ENCODE measurements around the gene CCDC185.
"Not testable (repeated sequence)": the region's sequence is repeated elsewhere in the genome, so short reads cannot be mapped to it uniquely, and the experiment has no call there.

Gene CCDC185

GRCh38 chr1:223394706-223395105, 1.5 kb downstream of the CCDC185 start:
- TF ChIP-seq CTCF (IDR thresholded peaks at IDR 0.05; ENCODE audit: extremely low read depth, missing control alignments): no peak
- DNase-seq (ENCODE audit: low spot score): no peak

DNA sequence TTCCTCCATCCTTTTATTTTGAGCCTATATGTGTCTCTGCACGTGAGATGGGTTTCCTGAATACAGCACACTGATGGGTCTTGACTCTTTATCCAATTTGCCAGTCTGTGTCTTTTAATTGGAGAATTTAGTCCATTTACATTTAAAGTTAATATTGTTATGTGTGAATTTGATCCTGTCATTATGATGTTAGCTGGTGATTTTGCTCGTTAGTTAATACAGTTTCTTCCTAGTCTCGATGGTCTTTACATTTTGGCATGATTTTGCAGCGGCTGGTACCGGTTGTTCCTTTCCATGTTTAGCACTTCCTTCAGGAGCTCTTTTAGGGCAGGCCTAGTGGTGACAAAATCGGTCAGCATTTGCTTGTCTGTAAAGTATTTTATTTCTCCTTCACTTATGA, 6.2 kb downstream of the CCDC185 start:
- not testable (repeated sequence) for DNase-seq (ENCODE audit: low spot score)

DNA sequence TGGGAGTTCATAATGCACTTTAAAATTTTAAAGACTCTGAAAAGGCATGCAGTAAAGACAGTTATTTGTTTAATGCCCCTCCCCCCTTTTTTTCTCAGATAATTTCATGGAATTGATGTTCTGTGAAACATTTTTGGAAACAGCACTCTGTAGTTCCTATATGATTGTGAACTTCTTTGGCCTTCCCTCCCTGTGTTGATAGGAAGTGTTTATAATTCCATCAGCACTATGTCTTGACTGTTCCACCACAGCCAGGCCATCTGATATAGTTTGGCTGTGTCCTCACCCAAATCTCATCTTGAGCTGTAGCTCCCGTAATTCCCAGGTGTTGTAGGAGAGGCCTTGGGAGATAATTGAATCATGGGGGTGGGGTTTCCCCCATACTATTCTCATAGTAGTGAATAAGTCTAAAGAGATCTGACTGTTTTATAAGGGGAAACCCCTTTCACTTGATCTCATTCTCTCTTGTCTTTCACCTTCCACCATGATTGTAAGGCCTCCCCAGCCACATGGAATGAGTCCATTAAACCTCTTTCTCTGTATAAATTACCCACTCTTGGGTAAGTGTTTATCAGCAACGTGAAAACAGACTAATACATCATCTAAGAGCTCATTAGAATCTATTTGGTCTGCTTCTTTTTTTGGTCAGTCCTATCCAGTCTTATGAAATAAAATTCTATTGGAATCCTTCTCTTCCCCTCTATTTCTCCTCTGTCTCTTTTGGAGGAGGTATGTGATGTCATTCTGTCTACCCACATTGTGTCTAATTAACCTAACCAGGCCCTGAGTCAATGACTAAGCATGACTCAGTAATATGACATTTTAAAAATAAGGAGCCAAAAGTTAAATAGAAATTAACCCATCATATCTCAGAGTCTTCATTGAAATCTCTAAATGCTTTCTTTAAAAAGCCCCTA, 8.9 kb downstream of the CCDC185 start:
- TF ChIP-seq CTCF (IDR thresholded peaks at IDR 0.05; ENCODE audit: extremely low read depth, missing control alignments): no peak
- DNase-seq (ENCODE audit: low spot score): no peak

DNA sequence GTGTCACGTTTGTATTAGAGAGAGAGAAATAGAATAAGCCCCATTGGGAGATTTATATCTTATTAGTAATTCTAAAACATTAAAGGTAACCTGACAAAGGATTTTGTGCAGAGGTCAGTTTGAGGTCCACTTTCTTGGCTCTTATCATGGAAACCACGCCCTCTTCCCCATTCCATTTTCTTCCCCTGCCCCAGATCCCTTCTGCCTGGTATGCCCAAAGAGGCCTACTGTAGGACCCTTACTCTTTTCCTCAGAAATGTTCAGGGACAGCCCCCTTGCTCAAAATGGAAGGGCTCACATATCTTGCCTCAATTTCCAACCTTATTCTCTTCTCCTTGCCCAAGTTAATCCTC, 9.6 kb downstream of the CCDC185 start:
- no peak for TF ChIP-seq CTCF (IDR thresholded peaks at IDR 0.05; ENCODE audit: extremely low read depth, missing control alignments)
- DNase-seq (ENCODE audit: low spot score): no peak

DNA sequence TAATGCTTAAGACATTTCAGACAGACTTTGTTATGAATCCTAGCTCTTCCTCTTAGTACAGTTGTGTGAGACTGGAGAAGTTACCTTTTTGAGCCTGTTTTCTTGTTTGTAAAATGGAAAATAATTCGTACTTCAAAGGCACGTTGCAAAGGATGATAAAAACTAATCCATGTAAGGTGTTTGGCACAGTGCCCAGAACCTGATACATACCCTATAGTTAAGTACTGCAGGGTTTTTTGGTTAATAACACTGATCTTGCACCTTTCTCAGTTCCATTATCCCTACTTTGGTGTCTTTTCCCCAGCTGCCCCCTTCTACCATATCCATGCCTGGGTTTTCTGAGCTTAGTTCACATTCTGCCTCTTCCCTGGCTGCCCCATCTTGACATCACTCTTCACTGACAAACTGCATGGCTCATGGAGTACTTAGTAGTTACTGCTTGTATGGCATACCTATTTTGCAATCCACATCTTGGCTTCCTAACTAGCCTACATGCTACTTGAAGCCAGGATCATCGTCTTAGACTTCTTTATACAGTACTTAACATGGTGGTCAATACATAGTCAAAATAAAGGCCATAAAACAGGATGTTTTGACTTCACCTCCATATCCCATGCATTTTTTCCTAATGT, 10.1 kb downstream of the CCDC185 start:
- no peak for DNase-seq (ENCODE audit: low spot score)
- no peak for TF ChIP-seq CTCF (IDR thresholded peaks at IDR 0.05; ENCODE audit: extremely low read depth, missing control alignments)

DNA sequence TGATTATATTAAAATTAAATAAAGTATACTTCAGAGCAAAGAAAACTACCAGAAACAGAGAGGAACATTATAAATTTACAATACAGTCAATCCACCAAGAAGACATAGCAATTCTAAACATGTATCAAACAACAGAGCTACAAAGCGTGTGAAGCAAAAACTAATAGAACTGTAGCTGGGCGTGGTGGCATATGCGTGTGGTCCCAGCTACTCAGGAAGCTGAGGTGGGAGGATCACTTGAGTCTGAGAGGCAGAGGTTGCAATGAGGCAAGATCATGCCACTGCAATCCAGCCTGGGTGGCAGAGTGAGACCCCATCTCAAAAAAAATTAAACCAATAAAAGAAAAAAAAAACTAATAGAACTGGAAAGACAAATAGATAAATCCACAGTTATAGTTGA, 12.3 kb downstream of the CCDC185 start:
- no peak for TF ChIP-seq CTCF (IDR thresholded peaks at IDR 0.05; ENCODE audit: extremely low read depth, missing control alignments)

DNA sequence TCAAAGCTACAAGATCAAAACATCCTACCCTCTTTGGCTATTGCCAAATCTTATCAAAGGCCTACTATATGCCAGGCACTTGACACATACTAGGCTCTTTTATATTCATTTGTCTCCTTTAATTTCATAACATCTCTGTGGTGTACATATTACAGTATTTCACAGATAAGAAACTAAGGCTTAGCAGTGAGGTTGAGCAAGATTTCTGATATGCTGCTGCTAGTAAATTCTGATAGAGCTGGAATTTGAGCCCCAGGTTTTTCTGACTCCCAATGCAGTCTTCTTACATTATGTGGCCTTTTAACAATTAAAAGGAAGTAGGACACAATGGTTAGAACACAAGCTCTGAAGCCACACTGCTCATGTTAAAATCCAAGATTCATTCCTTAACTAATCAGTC, 16.8 kb downstream of the CCDC185 start:
- DNase-seq (ENCODE audit: low spot score): no peak
- no peak for TF ChIP-seq CTCF (IDR thresholded peaks at IDR 0.05; ENCODE audit: extremely low read depth, missing control alignments)

More for the DNA sequence above, 12.3 kb downstream of the CCDC185 start:
- no peak for DNase-seq (ENCODE audit: low spot score)
